Activated CD4-positive, alpha-beta T cell treated with anti-CD3 and anti-CD28 coated beads for 24 hours (primary cell): ENCODE measurements around the gene CLEC4F.
"Not testable (repeated sequence)": the region's sequence is repeated elsewhere in the genome, so short reads cannot be mapped to it uniquely, and the experiment has no call there.

Experiments used
- DNase-seq, 2 donors: peaks; one replicate each; pipeline ENCODE4 v3.0.0-alpha.2; 2020; ENCODE audit warnings: low read depth in 2 of 2

CLEC4F gene

GRCh38 chr2:70826696-70827350 is 6.4 kb upstream of the CLEC4F start:
- DNase-seq, result no peak

GRCh38 chr2:70823249-70823648 is 2.9 kb upstream of the CLEC4F start:
- no peak for DNase-seq

- no peak for DNase-seq
Measured at GRCh38 chr2:70822843-70823242, 2.4 kb upstream of the CLEC4F start.

GRCh38 chr2:70817284-70817954 is 3.0 kb downstream of the CLEC4F start:
- DNase-seq, result no peak

- DNase-seq, result no peak
Measured at GRCh38 chr2:70816726-70817125, 3.7 kb downstream of the CLEC4F start.

- DNase-seq, result no peak
Measured at GRCh38 chr2:70808983-70809958, 11.1 kb downstream of the CLEC4F start.

GRCh38 chr2:70807828-70808118 is 12.6 kb downstream of the CLEC4F start:
- no peak for DNase-seq

GRCh38 chr2:70807102-70807827 is 13.1 kb downstream of the CLEC4F start:
- no peak for DNase-seq

GRCh38 chr2:70806620-70807019 is 13.8 kb downstream of the CLEC4F start:
- DNase-seq, result no peak

GRCh38 chr2:70806013-70806412 is 14.4 kb downstream of the CLEC4F start:
- no peak for DNase-seq

- DNase-seq, result no peak
Measured at GRCh38 chr2:70801607-70802263, 18.7 kb downstream of the CLEC4F start.

GRCh38 chr2:70799706-70800105 is 20.7 kb downstream of the CLEC4F start:
- no peak for DNase-seq

- not testable (repeated sequence) for DNase-seq
Measured at GRCh38 chr2:70797996-70798395, 22.4 kb downstream of the CLEC4F start.

- DNase-seq, result no peak
Measured at GRCh38 chr2:70797506-70797905, 22.9 kb downstream of the CLEC4F start.

- DNase-seq, result no peak
Measured at GRCh38 chr2:70796262-70796661, 24.1 kb downstream of the CLEC4F start.

- DNase-seq, result no peak
Measured at GRCh38 chr2:70795164-70795995, 25.0 kb downstream of the CLEC4F start.

- DNase-seq, result no peak
Measured at GRCh38 chr2:70793450-70793849, 26.9 kb downstream of the CLEC4F start.

- DNase-seq, result no peak
Measured at GRCh38 chr2:70790136-70790828, 30.1 kb downstream of the CLEC4F start, which contains the start of gene FIGLA. FIGLA (minus strand) TSS chr2:70790643; CDS start chr2:70790638, 5 bp downstream.

- peak; percentile 59 to 67 for DNase-seq
Measured at GRCh38 chr2:70789304-70790135, 30.9 kb downstream of the CLEC4F start.
